OCI-LY3 (cell line): Measurements from ENCODE around the gene DDIAS.

Experiments
- H2AFZ ChIP-seq: fragments of 200-600, 300-600 bp; shearing (Covaris generic); 2 replicates; pipeline ENCODE4 v1.6.0; 2014; ENCODE audit warnings: antibody characterized with exemption, low read depth, low read length
- H3K27ac ChIP-seq: fragments of 200-600, 300-600 bp; sonication (generic); 2 replicates; pipeline ENCODE4 v1.5.1; 2014; ENCODE audit warnings: mild to moderate bottlenecking, low read length, moderate library complexity, mixed read lengths
- H3K27me3 ChIP-seq: fragments of 200-600, 300-600 bp; sonication (generic); 2 replicates; pipeline ENCODE4 v1.6.1; 2014; ENCODE audit warnings: low read depth, low read length, mixed read lengths
- H3K36me3 ChIP-seq: fragments of 200-600, 300-600 bp; sonication (generic); replicated peaks from 2 replicates; pipeline ENCODE3; 2014; ENCODE audit warnings: low read depth, low read length, mixed read lengths
- H3K4me1 ChIP-seq: fragments of 300-600, 200-600 bp; sonication (generic); 2 replicates; pipeline ENCODE4 v1.6.1; 2014; ENCODE audit warnings: low read length, mixed read lengths
- H3K4me2 ChIP-seq: fragments of 200-600, 300-600 bp; sonication (generic); 2 replicates; pipeline ENCODE4 v1.6.1; 2014; ENCODE audit warnings: low read length, mixed read lengths
- H3K4me3 ChIP-seq: fragments of 300-600, 200-600 bp; sonication (generic); 2 replicates; pipeline ENCODE4 v1.5.1; 2014; ENCODE audit warnings: antibody characterized with exemption, mild to moderate bottlenecking, low read length, moderate library complexity
- H3K79me2 ChIP-seq: fragments of 300-600, 200-600 bp; shearing (Covaris generic); 2 replicates; pipeline ENCODE4 v1.6.1; 2014; ENCODE audit warnings: mild to moderate bottlenecking, low read length, mixed read lengths
- H3K9ac ChIP-seq: fragments of 300-600, 200-600 bp; shearing (Covaris generic); 2 replicates; pipeline ENCODE4 v1.6.0; 2014; ENCODE audit warnings: mild to moderate bottlenecking, low read length, moderate library complexity
- H3K9me3 ChIP-seq: fragments of 200-600, 300-600 bp; shearing (Covaris generic); 2 replicates; pipeline ENCODE4 v1.6.1; 2014; ENCODE audit warnings: low read length, mixed read lengths; ENCODE audit not compliant: insufficient read depth
- H4K20me1 ChIP-seq: fragments of 200-600, 300-600 bp; sonication (generic); 2 replicates; pipeline ENCODE4 v1.6.1; 2016; ENCODE audit warnings: low read length, mixed read lengths; ENCODE audit not compliant: insufficient read depth
- CTCF ChIP-seq: fragments of 200-600, 300-600 bp; sonication (generic); IDR thresholded peaks from 2 replicates; pipeline ENCODE4 v1.5.1; 2014; ENCODE audit warnings: antibody characterized with exemption, low read length, low read depth
- EZH2phosphoT487 ChIP-seq: fragments of 200-600 bp; shearing (Covaris generic); IDR thresholded peaks from 2 replicates; pipeline ENCODE4 v1.6.1; 2018; ENCODE audit warnings: antibody characterized with exemption, mixed run types, low read depth

Gene DDIAS

GRCh38 chr11:82903843-82904586 lies 2.5 kb downstream of the DDIAS start:
- Histone ChIP-seq H3K9me3 (no peaks in the 10 kb centered on the region), H4K20me1 (0 out of 2 replicates have a peak, but pooled peaks cover 4% of the 10 kb centered on the region), H3K9ac (no peak overlapping the region), H2AFZ (no peak overlapping the region), H3K4me3 (no peak overlapping the region), H3K27ac (0 out of 2 replicates have a peak overlapping the region, but pooled peaks have one; percentile 2), H3K4me2 (peak overlapping the region; percentile 80; the same call in 1 of the 2 replicates), H3K79me2 (peaks cover 84% of the 10 kb centered on the region), H3K27me3 (no peaks in the 10 kb centered on the region), H3K36me3 (no peaks in the 10 kb centered on the region), H3K4me1 (peaks cover 42% of the 10 kb centered on the region)
- TF ChIP-seq EZH2phosphoT487 (no peak), CTCF (no peak)

GRCh38 chr11:82906236-82906635 lies 4.7 kb downstream of the DDIAS start:
- H3K36me3 ChIP-seq, result peaks cover 3% of the 10 kb centered on the region
- H3K27ac ChIP-seq, result no peak overlapping the region; the same call in 1 of the 2 replicates
- peaks cover 36% of the 10 kb centered on the region for H3K4me1 ChIP-seq
- TF ChIP-seq CTCF, result peak; percentile 83
- no peak for TF ChIP-seq EZH2phosphoT487
- no peak overlapping the region for H2AFZ ChIP-seq
- no peaks in the 10 kb centered on the region for H3K9me3 ChIP-seq
- peaks cover 91% of the 10 kb centered on the region for H3K79me2 ChIP-seq
- peak overlapping the region; percentile 10 for H3K4me3 ChIP-seq
- H3K9ac ChIP-seq, result peak overlapping the region; percentile 24; the same call in 1 of the 2 replicates
- peak overlapping the region; percentile 45 for H3K4me2 ChIP-seq
- H4K20me1 ChIP-seq, result no peaks in the 10 kb centered on the region
- H3K27me3 ChIP-seq, result no peaks in the 10 kb centered on the region

- Histone ChIP-seq H3K4me3 (peak overlapping the region; percentile 10; the same call in 1 of the 2 replicates), H3K4me1 (peaks cover 36% of the 10 kb centered on the region), H3K27ac (no peak overlapping the region), H3K9me3 (peaks cover 6% of the 10 kb centered on the region), H3K4me2 (peak overlapping the region; percentile 45), H2AFZ (no peak overlapping the region), H3K36me3 (peaks cover 10% of the 10 kb centered on the region), H4K20me1 (no peaks in the 10 kb centered on the region), H3K9ac (peak overlapping the region; percentile 24), H3K79me2 (peaks cover 95% of the 10 kb centered on the region), H3K27me3 (no peaks in the 10 kb centered on the region)
- TF ChIP-seq EZH2phosphoT487 (no peak), CTCF (no peak)
Measured at GRCh38 chr11:82906931-82907330, 5.4 kb downstream of the DDIAS start.

- peaks cover 34% of the 10 kb centered on the region for H3K4me1 ChIP-seq
- peaks cover 15% of the 10 kb centered on the region for H3K36me3 ChIP-seq
- no peak overlapping the region for H2AFZ ChIP-seq
- no peak overlapping the region for H3K9ac ChIP-seq
- H3K4me2 ChIP-seq, result peak overlapping the region; percentile 45; the same call in 1 of the 2 replicates
- H3K4me3 ChIP-seq, result no peak overlapping the region
- no peaks in the 10 kb centered on the region for H4K20me1 ChIP-seq
- TF ChIP-seq EZH2phosphoT487, result no peak
- TF ChIP-seq CTCF, result no peak
- H3K9me3 ChIP-seq, result peaks cover 10% of the 10 kb centered on the region
- H3K27ac ChIP-seq, result no peak overlapping the region
- H3K79me2 ChIP-seq, result peaks cover 95% of the 10 kb centered on the region
- H3K27me3 ChIP-seq, result no peaks in the 10 kb centered on the region
Measured at GRCh38 chr11:82907371-82907770, 5.8 kb downstream of the DDIAS start.
